ENCODE results near the gene PPP1R27. TPM values are rescaled to one million over a fixed set of nuclear protein-coding genes. Genes with fewer than 3 reads are reported as not detected.

PPP1R27 gene
- total RNA-seq, 1 donor from 2014 or later = not detected

GRCh38 chr17:81871387-81872230, 36.8 kb upstream of the PPP1R27 start:
- peaks cover 5% of the 10 kb centered on the region for H3K4me1 Mint-ChIP-seq (ENCODE audit: low read depth)
- TF ChIP-seq CTCF (IDR thresholded peaks at IDR 0.05; ENCODE audit: unreplicated experiment) = peak; percentile 39
- H3K27me3 Mint-ChIP-seq = no peaks in the 10 kb centered on the region
- peaks cover 3% of the 10 kb centered on the region for H3K36me3 Mint-ChIP-seq (ENCODE audit: insufficient read depth)
- H3K9me3 Mint-ChIP-seq (ENCODE audit: low read depth) = no peaks in the 10 kb centered on the region
- H3K27ac Mint-ChIP-seq = peak overlapping the region; percentile 95
- peak overlapping the region; percentile 85 for H3K4me3 Mint-ChIP-seq (ENCODE audit: low read depth)
- peak; percentile 87 for DNase-seq (ENCODE audit: low spot score, unreplicated experiment)

GRCh38 chr17:81870981-81871386, 36.1 kb upstream of the PPP1R27 start, which contains the start of gene ARHGDIA:
Gene ARHGDIA (minus strand): TSS chr17:81871337. CDS start chr17:81869930, 1,407 bp downstream.
- DNase-seq (ENCODE audit: low spot score, unreplicated experiment) = no peak
- no peak for TF ChIP-seq CTCF (IDR thresholded peaks at IDR 0.05; ENCODE audit: unreplicated experiment)
- Mint-ChIP-seq H3K4me3 (ENCODE audit: low read depth) (peak within 1 kb of the TSS; percentile 85), H3K4me1 (ENCODE audit: low read depth) (peaks cover 5% of the 10 kb centered on the region), H3K27ac (peak within 1 kb of the TSS; percentile 95), H3K36me3 (ENCODE audit: insufficient read depth) (peaks cover 3% of the 10 kb centered on the region), H3K9me3 (ENCODE audit: low read depth) (no peaks in the 10 kb centered on the region), H3K27me3 (no peaks in the 10 kb centered on the region)

DNA sequence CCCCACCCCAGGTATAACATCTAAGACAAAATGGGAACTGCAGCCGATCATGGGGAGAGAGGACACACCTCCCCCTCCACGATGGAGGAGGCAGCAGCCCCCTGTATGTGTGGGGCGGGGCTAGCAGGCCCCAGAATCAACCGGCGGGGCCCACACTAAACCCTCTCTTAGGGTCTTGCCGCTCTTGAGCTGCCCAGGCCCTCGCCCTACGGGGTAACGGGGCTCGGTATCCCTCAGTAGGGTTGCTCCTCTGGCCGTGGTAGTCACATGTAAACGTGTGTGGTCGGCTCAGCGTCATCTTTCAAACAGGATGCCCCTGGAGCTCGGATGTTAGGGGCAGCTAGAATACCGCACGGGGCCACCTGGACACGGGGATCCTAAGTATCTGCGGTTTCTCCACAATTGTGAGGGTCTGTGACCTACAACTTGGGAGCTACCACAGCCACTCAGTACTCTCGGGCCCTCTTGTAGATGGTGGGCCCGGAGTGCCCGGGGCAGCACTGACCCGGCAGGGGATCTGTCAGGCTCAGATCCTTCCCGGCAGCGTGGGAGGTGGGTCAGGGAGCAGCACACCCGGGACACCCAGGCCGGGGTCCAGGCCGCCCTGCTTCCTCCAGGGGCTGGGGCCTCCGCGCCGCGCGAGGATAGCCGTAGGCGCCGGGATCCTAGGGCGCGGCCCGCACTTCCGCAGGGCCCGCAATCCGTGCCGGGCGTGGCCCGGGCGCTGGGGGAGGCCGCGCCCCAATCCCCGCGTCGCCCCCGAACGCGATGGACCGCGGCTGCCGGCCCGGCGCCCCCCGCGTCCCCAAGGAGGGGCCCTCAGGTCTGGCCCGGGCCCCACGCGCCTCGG, 35.5 kb upstream of the PPP1R27 start:
- Mint-ChIP-seq H3K27me3 (no peaks in the 10 kb centered on the region), H3K36me3 (ENCODE audit: insufficient read depth) (peaks cover 3% of the 10 kb centered on the region), H3K9me3 (ENCODE audit: low read depth) (no peaks in the 10 kb centered on the region), H3K4me1 (ENCODE audit: low read depth) (peaks cover 5% of the 10 kb centered on the region), H3K4me3 (ENCODE audit: low read depth) (peak overlapping the region; percentile 79), H3K27ac (peak overlapping the region; percentile 89)
- no peak for TF ChIP-seq CTCF (IDR thresholded peaks at IDR 0.05; ENCODE audit: unreplicated experiment)
- no peak for DNase-seq (ENCODE audit: low spot score, unreplicated experiment)

DNA sequence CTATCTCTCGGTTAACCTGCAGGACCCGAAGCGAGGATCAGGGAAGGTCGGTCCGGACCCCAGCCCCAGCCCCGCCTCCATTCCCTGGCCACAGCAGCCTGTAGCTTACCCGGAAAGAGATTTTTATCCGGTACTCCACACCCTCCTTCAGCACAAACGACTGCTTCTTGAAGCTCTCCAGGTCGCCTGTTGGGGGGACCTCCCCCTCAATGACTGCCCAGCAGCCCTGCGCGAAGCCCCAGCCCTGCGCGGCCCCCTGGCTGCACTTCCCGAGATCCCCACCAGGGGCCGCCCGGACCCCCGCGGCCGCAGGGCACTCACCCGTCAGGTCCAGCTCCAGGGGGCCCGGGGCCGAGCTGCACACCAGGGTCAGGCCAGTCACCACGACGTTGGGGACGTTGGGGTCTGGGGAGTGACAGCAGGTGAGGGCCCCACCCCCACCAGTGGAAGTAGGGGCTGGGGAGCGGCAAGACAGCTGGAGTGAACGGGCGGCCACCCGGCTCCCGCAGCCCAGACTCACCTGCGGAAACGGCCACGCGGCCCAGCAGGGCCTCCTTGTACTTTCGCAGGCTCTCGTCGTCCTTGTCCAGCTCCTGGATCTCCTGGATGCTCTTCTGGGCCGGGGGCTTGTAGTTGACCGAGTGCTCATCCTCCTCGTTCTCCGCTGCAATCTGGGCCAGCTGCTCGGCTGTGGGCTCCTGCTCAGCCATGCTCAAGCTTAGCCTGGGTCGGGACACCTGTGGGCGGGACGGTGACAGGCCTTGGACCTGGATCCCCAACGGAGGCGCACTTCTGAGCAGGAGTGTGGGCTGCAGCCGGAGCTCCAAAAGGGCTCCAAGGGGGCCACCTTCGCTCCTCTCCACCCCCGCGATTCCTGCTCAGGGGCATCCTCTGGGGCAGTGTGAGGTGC, 34.6 kb upstream of the PPP1R27 start:
- H3K4me3 Mint-ChIP-seq (ENCODE audit: low read depth) = peak overlapping the region; percentile 79
- H3K27ac Mint-ChIP-seq = peak overlapping the region; percentile 89

More for the DNA sequence above, 34.6 kb upstream of the PPP1R27 start:
- peak; percentile 97 for TF ChIP-seq CTCF (IDR thresholded peaks at IDR 0.05; ENCODE audit: unreplicated experiment)
- Mint-ChIP-seq H3K36me3 (ENCODE audit: insufficient read depth) (peaks cover 3% of the 10 kb centered on the region), H3K27me3 (no peaks in the 10 kb centered on the region), H3K9me3 (ENCODE audit: low read depth) (no peaks in the 10 kb centered on the region), H3K4me1 (ENCODE audit: low read depth) (peaks cover 5% of the 10 kb centered on the region)
- DNase-seq (ENCODE audit: low spot score, unreplicated experiment) = peak; percentile 65
